DND-41 (cell line): ENCODE data around the gene KCNN3.

Experiments used
- ATAC-seq: fragments of 200-7000 bp; cut with Tn5 transposase; 3 replicates; pipeline ENCODE4 v1.9.1; 2021; ENCODE audit warnings: low read depth; ENCODE audit not compliant: insufficient read depth
- DNase-seq: peaks from one replicate; pipeline ENCODE4 v3.0.0-alpha.2; 2020
- H2AFZ ChIP-seq: 2 replicates; pipeline ENCODE4 v1.6.0; 2012; ENCODE audit warnings: low read depth, low read length
- H3K27ac ChIP-seq: 2 replicates; pipeline ENCODE4 v1.5.1; 2012; ENCODE audit warnings: low read length, inconsistent platforms
- H3K27me3 ChIP-seq: fragments of 200-600 bp; sonication (generic); 2 replicates; pipeline ENCODE4 v1.6.0; 2012; ENCODE audit warnings: low read length, mild to moderate bottlenecking, inconsistent platforms; ENCODE audit not compliant: insufficient read depth, poor library complexity
- H3K36me3 ChIP-seq: 2 replicates; pipeline ENCODE4 v1.5.1; 2012; ENCODE audit warnings: low read length, inconsistent platforms; ENCODE audit not compliant: insufficient read depth
- H3K4me1 ChIP-seq: 2 replicates; pipeline ENCODE4 v1.5.1; 2012; ENCODE audit warnings: mild to moderate bottlenecking, low read length; ENCODE audit not compliant: insufficient read depth
- H3K4me2 ChIP-seq: 2 replicates; pipeline ENCODE4 v1.6.0; 2012; ENCODE audit warnings: mild to moderate bottlenecking, moderate library complexity, low read length, inconsistent platforms; ENCODE audit not compliant: insufficient read depth
- H3K4me3 ChIP-seq, 2 experiments: fragments of 200-600 bp in 1 of 2; shearing (Covaris generic) in 1 of 2; 2 replicates each; pipeline ENCODE4 v1.5.1; 2012 to 2016; ENCODE audit warnings: inconsistent platforms in 2 of 2, low read length in 2 of 2, mild to moderate bottlenecking in 2 of 2, low read depth in 1 of 2, moderate library complexity in 1 of 2
- H3K79me2 ChIP-seq: 2 replicates; pipeline ENCODE4 v1.6.0; 2012; ENCODE audit warnings: low read length, inconsistent platforms; ENCODE audit not compliant: insufficient read depth
- H3K9ac ChIP-seq: 2 replicates; pipeline ENCODE4 v1.6.0; 2012; ENCODE audit warnings: low read depth, mild to moderate bottlenecking, inconsistent platforms, low read length, moderate library complexity
- H3K9me3 ChIP-seq: 2 replicates; pipeline ENCODE4 v1.5.1; 2012; ENCODE audit warnings: low read length, moderate library complexity, mild to moderate bottlenecking, inconsistent platforms; ENCODE audit not compliant: insufficient read depth, severe bottlenecking
- H4K20me1 ChIP-seq: 2 replicates; pipeline ENCODE4 v1.6.0; 2012; ENCODE audit warnings: low read length; ENCODE audit not compliant: insufficient read depth
- EZH2 ChIP-seq: IDR thresholded peaks from 3 replicates; pipeline ENCODE4 v1.6.1; 2012; ENCODE audit warnings: borderline replicate concordance, low read depth, mild to moderate bottlenecking, moderate library complexity, low read length, inconsistent platforms; ENCODE audit not compliant: severe bottlenecking
- TF ChIP-seq, protein P1 (sequence below): IDR thresholded peaks from 2 replicates; pipeline ENCODE4 v1.5.1; 2012; ENCODE audit warnings: borderline replicate concordance, low read length, moderate library complexity, mild to moderate bottlenecking; ENCODE audit not compliant: poor library complexity, severe bottlenecking; ENCODE audit errors: extremely low read depth

Gene KCNN3

DNA sequence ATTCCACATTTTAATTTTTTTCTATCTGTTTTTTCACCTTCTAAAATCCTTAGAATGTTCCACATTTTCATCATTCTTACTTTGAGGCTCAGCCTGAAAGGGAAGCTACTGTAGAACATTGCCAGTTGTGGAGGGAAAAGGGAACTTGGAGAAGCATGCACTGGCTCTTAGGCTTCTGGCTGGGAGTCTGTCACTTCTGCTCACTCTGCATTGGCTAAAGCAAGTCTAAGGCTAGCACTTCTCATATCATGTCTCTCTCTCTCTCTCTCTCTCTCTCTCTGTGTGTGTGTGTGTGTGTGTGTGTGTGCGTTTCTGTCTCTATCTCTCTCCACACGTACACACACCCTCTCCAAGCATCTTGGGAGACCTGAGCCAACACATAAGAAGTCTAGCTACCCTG, 212.5 kb downstream of the KCNN3 start:
- peaks cover 22% of the 10 kb centered on the region for H3K27me3 ChIP-seq
- H3K4me1 ChIP-seq, result no peaks in the 10 kb centered on the region
- H3K9me3 ChIP-seq, result no peaks in the 10 kb centered on the region
- no peak for DNase-seq
- no peak overlapping the region for H2AFZ ChIP-seq
- H3K79me2 ChIP-seq, result no peaks in the 10 kb centered on the region
- no peak for ATAC-seq
- H3K4me3 ChIP-seq, result no peak overlapping the region
- no peak overlapping the region for H3K9ac ChIP-seq
- no peak overlapping the region for H3K27ac ChIP-seq
- no peaks in the 10 kb centered on the region for H4K20me1 ChIP-seq
- H3K36me3 ChIP-seq, result no peaks in the 10 kb centered on the region
- no peak for TF ChIP-seq EZH2
- TF ChIP-seq, protein P1, sequence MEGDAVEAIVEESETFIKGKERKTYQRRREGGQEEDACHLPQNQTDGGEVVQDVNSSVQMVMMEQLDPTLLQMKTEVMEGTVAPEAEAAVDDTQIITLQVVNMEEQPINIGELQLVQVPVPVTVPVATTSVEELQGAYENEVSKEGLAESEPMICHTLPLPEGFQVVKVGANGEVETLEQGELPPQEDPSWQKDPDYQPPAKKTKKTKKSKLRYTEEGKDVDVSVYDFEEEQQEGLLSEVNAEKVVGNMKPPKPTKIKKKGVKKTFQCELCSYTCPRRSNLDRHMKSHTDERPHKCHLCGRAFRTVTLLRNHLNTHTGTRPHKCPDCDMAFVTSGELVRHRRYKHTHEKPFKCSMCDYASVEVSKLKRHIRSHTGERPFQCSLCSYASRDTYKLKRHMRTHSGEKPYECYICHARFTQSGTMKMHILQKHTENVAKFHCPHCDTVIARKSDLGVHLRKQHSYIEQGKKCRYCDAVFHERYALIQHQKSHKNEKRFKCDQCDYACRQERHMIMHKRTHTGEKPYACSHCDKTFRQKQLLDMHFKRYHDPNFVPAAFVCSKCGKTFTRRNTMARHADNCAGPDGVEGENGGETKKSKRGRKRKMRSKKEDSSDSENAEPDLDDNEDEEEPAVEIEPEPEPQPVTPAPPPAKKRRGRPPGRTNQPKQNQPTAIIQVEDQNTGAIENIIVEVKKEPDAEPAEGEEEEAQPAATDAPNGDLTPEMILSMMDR, result no peak
- H3K4me2 ChIP-seq, result no peak overlapping the region

- no peaks in the 10 kb centered on the region for H3K36me3 ChIP-seq
- H4K20me1 ChIP-seq, result no peaks in the 10 kb centered on the region
- TF ChIP-seq, protein P1, result no peak
- TF ChIP-seq EZH2, result no peak
- no peaks in the 10 kb centered on the region for H3K79me2 ChIP-seq
- H3K27ac ChIP-seq, result no peak overlapping the region
- H3K9ac ChIP-seq, result no peak overlapping the region
- no peak overlapping the region for H3K4me3 ChIP-seq
- H2AFZ ChIP-seq, result no peak overlapping the region
- no peaks in the 10 kb centered on the region for H3K4me1 ChIP-seq
- no peak overlapping the region for H3K4me2 ChIP-seq
- H3K9me3 ChIP-seq, result no peaks in the 10 kb centered on the region
- DNase-seq, result no peak
- peaks cover 6% of the 10 kb centered on the region for H3K27me3 ChIP-seq
- no peak for ATAC-seq
Observed at GRCh38 chr1:154652893-154653292, 217.2 kb downstream of the KCNN3 start.
